HS-5 (cell line): ENCODE results near the gene OR2H1.

Experiments used
- DNase-seq: peaks from one replicate; pipeline ENCODE4 v3.0.0-alpha.2; 2012; ENCODE audit warnings: low read depth

Gene OR2H1

DNA sequence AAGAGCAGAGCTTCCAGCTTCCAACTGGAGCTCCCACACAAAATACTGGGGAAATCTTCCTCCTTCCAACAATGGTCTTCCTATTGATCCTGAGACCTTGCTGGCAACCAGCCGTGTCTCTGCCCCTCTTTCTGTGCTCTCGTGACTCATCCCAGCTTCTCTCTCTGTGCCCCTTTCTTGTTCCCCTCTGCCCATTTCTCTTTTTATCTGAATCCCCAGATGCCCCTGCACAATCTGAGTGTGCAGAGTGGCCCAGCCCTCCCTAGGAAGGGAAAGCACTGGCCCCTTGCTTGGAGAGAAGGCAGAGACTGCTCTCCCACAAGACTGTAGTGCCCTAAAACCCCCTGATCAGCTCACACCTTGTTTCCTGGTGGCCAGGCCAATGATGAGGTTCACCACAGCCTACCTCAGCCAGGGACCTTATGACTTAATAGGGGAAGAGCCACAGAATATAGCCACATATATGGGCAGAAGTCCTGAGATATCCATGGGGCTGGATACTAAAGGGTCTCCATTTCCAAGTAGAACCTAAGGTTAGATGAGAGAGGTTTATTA, 53.9 kb downstream of the OR2H1 start:
- no peak for DNase-seq
